GM12873 (cell line): ENCODE results near the gene BLMH.

Source experiments
- CTCF ChIP-seq: IDR thresholded peaks from 2 replicates; pipeline ENCODE4 v1.5.1; 2012; ENCODE audit warnings: low read depth, mild to moderate bottlenecking, moderate library complexity, low read length, control low read depth; ENCODE audit not compliant: insufficient read depth; ENCODE audit errors: missing control alignments

BLMH gene

GRCh38 chr17:30230596-30231125 is 61.1 kb downstream of the BLMH start:
- TF ChIP-seq CTCF: peak; percentile 2

GRCh38 chr17:30229012-30229411 is 62.7 kb downstream of the BLMH start:
- no peak for TF ChIP-seq CTCF

- no peak for TF ChIP-seq CTCF
Measured at GRCh38 chr17:30228011-30228410, 63.7 kb downstream of the BLMH start.

GRCh38 chr17:30226878-30227277 is 64.9 kb downstream of the BLMH start:
- no peak for TF ChIP-seq CTCF

- TF ChIP-seq CTCF: no peak
Measured at GRCh38 chr17:30225919-30226553, 65.7 kb downstream of the BLMH start.

- TF ChIP-seq CTCF: no peak
Measured at GRCh38 chr17:30225112-30225511, 66.6 kb downstream of the BLMH start.

GRCh38 chr17:30224419-30224960 is 67.3 kb downstream of the BLMH start:
- no peak for TF ChIP-seq CTCF
